Islet precursor cell (in vitro differentiated cells): ENCODE measurements around the gene UVSSA.
A peak's percentile ranks its signal among the peaks of the same experiment; 100 is the strongest.

ENCODE experiments used
- DNase-seq: peaks from one replicate; pipeline ENCODE4 v3.0.0-alpha.2; 2018

UVSSA gene

GRCh38 chr4:1346781-1347409 lies at the start of gene UVSSA:
Gene UVSSA (plus strand): TSS chr4:1347208. CDS start chr4:1348092, 884 bp downstream.
- DNase-seq: peak; percentile 100

GRCh38 chr4:1297456-1298325 lies 49.3 kb upstream of the UVSSA start:
- no peak for DNase-seq

- DNase-seq: no peak
Observed at GRCh38 chr4:1298461-1298860, 48.5 kb upstream of the UVSSA start.

GRCh38 chr4:1299301-1299860 lies 47.6 kb upstream of the UVSSA start:
- no peak for DNase-seq

GRCh38 chr4:1300466-1301455 lies 46.2 kb upstream of the UVSSA start:
- DNase-seq: no peak

GRCh38 chr4:1302159-1302558 lies 44.8 kb upstream of the UVSSA start:
- DNase-seq: no peak

GRCh38 chr4:1305261-1305711 lies 41.7 kb upstream of the UVSSA start:
- no peak for DNase-seq

GRCh38 chr4:1305781-1306455 lies 41.1 kb upstream of the UVSSA start:
- no peak for DNase-seq

- DNase-seq: no peak
Observed at GRCh38 chr4:1307951-1308735, 38.9 kb upstream of the UVSSA start.

- peak; percentile 99 for DNase-seq
Observed at GRCh38 chr4:1309261-1310010, 37.6 kb upstream of the UVSSA start.

GRCh38 chr4:1310031-1310795 lies 36.8 kb upstream of the UVSSA start:
- no peak for DNase-seq

- DNase-seq: no peak
Observed at GRCh38 chr4:1310796-1311631, 36.0 kb upstream of the UVSSA start.

- DNase-seq: no peak
Observed at GRCh38 chr4:1312821-1313640, 34.0 kb upstream of the UVSSA start.

- DNase-seq: no peak
Observed at GRCh38 chr4:1315306-1315705, 31.7 kb upstream of the UVSSA start.

- DNase-seq: no peak
Observed at GRCh38 chr4:1315836-1316536, 31.0 kb upstream of the UVSSA start.

GRCh38 chr4:1316537-1317168 lies 30.4 kb upstream of the UVSSA start:
- DNase-seq: no peak
